Gastrocnemius medialis (tissue), 4 donors: Measurements from ENCODE around the gene POPDC2. TPM values are rescaled to one million over a fixed set of nuclear protein-coding genes. Genes with fewer than 3 reads are reported as not detected.

Source experiments
- ATAC-seq, 2 donors: fragments of 150-250 bp; one replicate each; pipeline ENCODE4 v1.9.1; 2016
- DNase-seq, 2 donors: peaks; one replicate each; pipeline ENCODE4 v3.0.0-alpha.2; 2019
- H3K27ac ChIP-seq, 4 donors: fragments of 200-600 bp; sonication (generic); 1 replicate in 1 of 4; 2 replicates in 3 of 4; pipeline ENCODE4 v1.5.1; 2016 to 2018; ENCODE audit warnings: mild to moderate bottlenecking in 2 of 4, moderate library complexity in 1 of 4
- H3K27me3 ChIP-seq, 3 donors: fragments of 200-600 bp; sonication (generic) in 2 of 3; 1 replicate in 1 of 3; 2 replicates in 2 of 3; pipeline versions ENCODE4 v1.5.1 to v1.6.0; 2016 to 2019; ENCODE audit warnings: mild to moderate bottlenecking in 1 of 3, moderate library complexity in 1 of 3
- H3K36me3 ChIP-seq, 2 donors: fragments of 200-600 bp; sonication (generic) in 1 of 2; one replicate each; pipeline ENCODE4 v1.5.1; 2017 to 2018
- H3K4me1 ChIP-seq, 2 donors: fragments of 200-600 bp; sonication (generic) in 1 of 2; one replicate each; pipeline ENCODE4 v1.5.1; 2016 to 2017; ENCODE audit warnings: mild to moderate bottlenecking in 2 of 2
- H3K4me3 ChIP-seq, 4 donors: fragments of 200-600 bp; sonication (generic) in 3 of 4; 1 replicate in 1 of 4; 2 replicates in 3 of 4; pipeline ENCODE4 v1.5.1; 2016 to 2019; ENCODE audit warnings: mild to moderate bottlenecking in 2 of 4
- H3K9me3 ChIP-seq, 3 donors: fragments of 200-600 bp; sonication (generic) in 2 of 3; 1 replicate in 1 of 3; 2 replicates in 2 of 3; pipeline ENCODE4 v1.5.1; 2016 to 2019
- POLR2A ChIP-seq, 2 donors: fragments of 450-650 bp; IDR thresholded peaks; one replicate each; pipeline ENCODE4 v1.6.1; 2017; ENCODE audit warnings: antibody characterized with exemption in 2 of 2, mild to moderate bottlenecking in 2 of 2, moderate library complexity in 2 of 2
- in situ Hi-C, 4 donors: fragments of 200-750 bp; cut with MboI; loops; one replicate each; pipeline versions ENCODE4 v1.15.0 to v1.8.0; 2017; ENCODE audit warnings: low sequenced_read_pairs in 4 of 4
- intact Hi-C: fragments of 100-400 bp; cut with DNase I; formaldehyde crosslinking; loops from one replicate; pipeline ENCODE4 v1.15.1; 2023; ENCODE audit warnings: low total_unique reads
- total RNA-seq, 4 donors: library from RNA; depleted of rRNA; stranded (reverse); fragments of >200 nt; gene quantifications; one replicate each; pipeline versions ENCODE4 v1.1.0 to v1.2.3, GENCODE V29; 2016
- TF ChIP-seq, protein P1 (sequence below), 5 experiments: fragments of 450-650 bp in 3 of 5; fragments of 200-600 bp in 2 of 5; sonication (generic) in 2 of 5; IDR thresholded peaks in 4 of 5; conservative IDR thresholded peaks in 1 of 5; 1 replicate in 4 of 5; 2 replicates in 1 of 5; pipeline ENCODE4 v1.5.1; 2016 to 2019; ENCODE audit warnings: antibody characterized with exemption in 5 of 5, mild to moderate bottlenecking in 3 of 5, moderate library complexity in 3 of 5

POPDC2 gene
- total RNA-seq, 4 donors from 2014 or later, result 7.8 to 38.9 (median 30.3) TPM

DNA sequence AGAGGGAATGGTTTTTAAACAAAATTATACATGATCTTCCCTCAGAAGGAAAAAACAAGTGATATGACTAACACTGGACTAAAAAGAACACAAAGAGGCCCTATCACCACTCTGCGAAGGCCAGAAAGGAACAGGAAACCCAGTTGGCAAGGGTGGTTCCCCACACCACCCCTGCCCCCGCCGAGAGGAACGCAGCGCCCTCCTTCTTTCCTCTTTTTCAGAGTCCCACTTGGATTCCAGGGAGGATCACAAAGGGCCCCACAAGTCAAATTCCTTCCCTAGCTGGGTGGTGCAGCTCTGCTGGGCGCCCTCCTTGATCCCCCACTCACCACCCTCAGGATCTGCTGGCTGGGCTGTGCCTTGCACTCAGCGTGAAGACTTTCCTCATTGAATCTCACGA, 32.9 kb downstream of the POPDC2 start:
- Histone ChIP-seq H3K36me3 (no peaks in the 10 kb centered on the region), H3K9me3 (no peaks in the 10 kb centered on the region), H3K27me3 (no peaks in the 10 kb centered on the region), H3K27ac (peak overlapping the region; percentile 84 to 95 (median 90)), H3K4me3 (no peak overlapping the region), H3K4me1 (peaks cover 76 to 77% of the 10 kb centered on the region in 2 donors)
- DNase-seq (no peak), ATAC-seq (no peak)
- TF ChIP-seq POLR2A (IDR thresholded peaks at IDR 0.05), result no peak
- TF ChIP-seq, protein P1, sequence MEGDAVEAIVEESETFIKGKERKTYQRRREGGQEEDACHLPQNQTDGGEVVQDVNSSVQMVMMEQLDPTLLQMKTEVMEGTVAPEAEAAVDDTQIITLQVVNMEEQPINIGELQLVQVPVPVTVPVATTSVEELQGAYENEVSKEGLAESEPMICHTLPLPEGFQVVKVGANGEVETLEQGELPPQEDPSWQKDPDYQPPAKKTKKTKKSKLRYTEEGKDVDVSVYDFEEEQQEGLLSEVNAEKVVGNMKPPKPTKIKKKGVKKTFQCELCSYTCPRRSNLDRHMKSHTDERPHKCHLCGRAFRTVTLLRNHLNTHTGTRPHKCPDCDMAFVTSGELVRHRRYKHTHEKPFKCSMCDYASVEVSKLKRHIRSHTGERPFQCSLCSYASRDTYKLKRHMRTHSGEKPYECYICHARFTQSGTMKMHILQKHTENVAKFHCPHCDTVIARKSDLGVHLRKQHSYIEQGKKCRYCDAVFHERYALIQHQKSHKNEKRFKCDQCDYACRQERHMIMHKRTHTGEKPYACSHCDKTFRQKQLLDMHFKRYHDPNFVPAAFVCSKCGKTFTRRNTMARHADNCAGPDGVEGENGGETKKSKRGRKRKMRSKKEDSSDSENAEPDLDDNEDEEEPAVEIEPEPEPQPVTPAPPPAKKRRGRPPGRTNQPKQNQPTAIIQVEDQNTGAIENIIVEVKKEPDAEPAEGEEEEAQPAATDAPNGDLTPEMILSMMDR (IDR thresholded peaks at IDR 0.05 in 4 of 5, conservative IDR thresholded peaks at IDR 0.05 in 1 of 5), result no peak
- in situ Hi-C loops, result no loop called here
- intact Hi-C loops, result no loop called here

DNA sequence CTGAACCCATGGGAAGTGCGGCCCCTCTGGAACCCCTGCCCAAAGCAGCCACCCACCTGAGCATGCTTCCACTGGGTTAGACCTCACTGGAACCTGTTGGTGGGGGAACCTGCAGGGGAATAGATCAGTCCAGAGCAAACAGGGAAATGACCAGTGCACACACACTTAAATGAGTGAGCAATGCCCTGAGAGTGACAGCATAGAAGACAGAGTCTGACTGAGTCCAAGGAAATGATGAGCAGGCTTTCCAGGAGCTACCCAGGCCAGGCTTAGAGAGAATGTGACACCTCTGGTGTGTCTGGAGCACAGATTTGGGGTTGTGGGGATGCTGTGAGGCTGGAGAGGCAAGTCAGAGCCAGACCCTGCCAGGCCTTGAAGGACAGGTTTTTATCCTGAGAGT, 34.2 kb downstream of the POPDC2 start:
- Histone ChIP-seq H3K27ac (peak overlapping the region; percentile 84 to 95 (median 90)), H3K9me3 (no peaks in the 10 kb centered on the region), H3K4me1 (peaks cover 70 to 77% of the 10 kb centered on the region in 2 donors), H3K36me3 (no peaks in the 10 kb centered on the region), H3K4me3 (no peak overlapping the region), H3K27me3 (no peaks in the 10 kb centered on the region)
- TF ChIP-seq, protein P1 (IDR thresholded peaks at IDR 0.05 in 4 of 5, conservative IDR thresholded peaks at IDR 0.05 in 1 of 5), result no peak
- no peak for TF ChIP-seq POLR2A (IDR thresholded peaks at IDR 0.05)
- DNase-seq, result no peak
- ATAC-seq, result no peak
- intact Hi-C loops (no loop called here), in situ Hi-C loops (no loop called here)

DNA sequence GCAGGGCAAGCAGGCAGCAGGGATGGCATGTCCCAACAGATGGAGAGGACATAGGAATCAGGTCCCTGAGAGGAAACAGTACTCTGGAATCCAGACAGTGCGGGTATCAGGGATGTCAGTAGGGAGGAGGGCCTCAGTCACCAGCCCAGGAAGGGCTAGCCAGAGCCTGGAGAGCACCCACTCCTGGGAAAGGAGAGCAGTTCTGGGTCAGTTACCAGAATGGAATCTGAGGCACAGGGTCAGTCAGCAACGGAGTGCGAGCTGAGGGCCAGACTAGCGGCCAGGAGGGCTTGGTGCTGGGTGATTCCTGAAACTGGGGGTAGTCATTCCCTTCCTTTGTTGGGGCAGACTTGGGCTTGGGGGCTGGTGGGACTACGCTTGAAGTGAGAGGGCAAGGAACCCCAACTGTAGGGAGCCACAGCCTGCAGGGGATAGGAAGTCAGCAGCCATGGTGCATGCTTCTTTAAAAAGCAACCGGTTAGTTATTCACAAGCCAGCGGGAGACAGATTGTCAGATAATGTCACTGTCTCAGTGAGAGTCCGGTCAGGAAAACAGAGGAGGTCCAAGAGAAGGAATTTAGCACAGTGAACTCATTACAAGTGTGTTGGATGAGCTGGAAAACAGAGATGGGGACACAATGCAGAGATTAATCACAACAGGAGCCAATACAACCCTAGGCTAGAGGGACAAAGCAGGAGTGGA, 34.8 kb downstream of the POPDC2 start:
- H3K4me3 ChIP-seq, result no peak overlapping the region
- peak; percentile 6 to 29 for ATAC-seq
- no peaks in the 10 kb centered on the region for H3K27me3 ChIP-seq
- in situ Hi-C loops (no loop called here), intact Hi-C loops (no loop called here)
- H3K4me1 ChIP-seq, result peaks cover 69 to 76% of the 10 kb centered on the region in 2 donors
- TF ChIP-seq, protein P1 (IDR thresholded peaks at IDR 0.05 in 4 of 5, conservative IDR thresholded peaks at IDR 0.05 in 1 of 5), result no peak
- TF ChIP-seq POLR2A (IDR thresholded peaks at IDR 0.05), result no peak
- peak overlapping the region; percentile 84 to 95 (median 90) for H3K27ac ChIP-seq
- H3K9me3 ChIP-seq, result no peaks in the 10 kb centered on the region
- no peaks in the 10 kb centered on the region for H3K36me3 ChIP-seq
- DNase-seq, result peak in 1 of 2 donors; percentile 48

DNA sequence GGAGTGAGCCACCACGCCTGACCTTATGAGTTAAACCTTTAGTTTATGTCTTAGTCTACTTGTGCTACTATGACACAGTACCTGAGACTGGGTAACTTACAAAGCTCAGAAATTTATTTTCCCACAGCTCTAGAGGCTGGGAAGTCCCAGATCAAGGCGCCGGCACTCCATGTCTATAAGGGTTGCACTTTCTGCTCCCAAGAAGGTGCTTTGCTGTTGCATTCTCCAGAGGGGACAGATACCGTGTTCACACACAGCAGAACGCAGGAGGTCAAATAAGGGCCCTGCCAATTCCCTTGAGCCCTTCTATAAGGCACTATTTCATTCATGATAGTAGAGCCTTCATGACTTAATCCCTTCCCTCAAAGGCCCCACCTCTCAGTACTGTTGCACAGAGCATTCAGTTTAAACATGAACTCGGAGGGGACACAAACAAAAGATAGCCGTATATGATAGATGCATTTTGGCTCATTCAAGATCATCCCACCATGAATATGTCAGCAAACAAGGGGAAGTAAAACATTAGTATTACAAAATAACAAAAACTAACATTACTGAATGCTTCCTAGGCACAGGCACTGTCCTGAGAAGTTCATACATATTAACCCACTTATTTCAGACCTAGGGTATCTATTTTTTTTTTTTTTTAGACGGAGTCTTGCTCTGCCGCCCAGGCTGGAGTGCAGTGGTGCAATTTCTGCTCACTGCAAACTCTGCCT, 36.2 kb downstream of the POPDC2 start:
- intact Hi-C loops, result no loop called here
- ATAC-seq, result no peak
- peak overlapping the region in 3 of 4 donors; percentile 90 to 95 (median 90) for H3K27ac ChIP-seq
- TF ChIP-seq POLR2A (IDR thresholded peaks at IDR 0.05), result no peak
- TF ChIP-seq, protein P1 (IDR thresholded peaks at IDR 0.05 in 4 of 5, conservative IDR thresholded peaks at IDR 0.05 in 1 of 5), result no peak
- no peaks in the 10 kb centered on the region for H3K27me3 ChIP-seq
- in situ Hi-C loops, result no loop called here
- no peak overlapping the region for H3K4me3 ChIP-seq
- no peak for DNase-seq
- H3K9me3 ChIP-seq, result no peaks in the 10 kb centered on the region
- H3K4me1 ChIP-seq, result peaks cover 69 to 73% of the 10 kb centered on the region in 2 donors
- no peaks in the 10 kb centered on the region for H3K36me3 ChIP-seq
